ENCODE data around the gene GHR.

GHR gene

GRCh38 chr5:42545038-42545437 is 121.8 kb downstream of the GHR start:
- POLR2A ChIA-PET, result no interaction called here
- CTCF ChIA-PET, result no interaction called here
- TF ChIP-seq FEZF1 (tag by site-specific recombination; IDR thresholded peaks at IDR 0.05), result no peak
- no peak for TF ChIP-seq ZNF302 (tag by site-specific recombination; IDR thresholded peaks at IDR 0.05; ENCODE audit: low read depth)
- no peak for TF ChIP-seq TRIM28 (IDR thresholded peaks at IDR 0.05; ENCODE audit: borderline replicate concordance, low read length)
- TF ChIP-seq ELK4 (IDR thresholded peaks at IDR 0.05; ENCODE audit: borderline replicate concordance, low read depth, low read length), result no peak
- TF ChIP-seq, protein P1, sequence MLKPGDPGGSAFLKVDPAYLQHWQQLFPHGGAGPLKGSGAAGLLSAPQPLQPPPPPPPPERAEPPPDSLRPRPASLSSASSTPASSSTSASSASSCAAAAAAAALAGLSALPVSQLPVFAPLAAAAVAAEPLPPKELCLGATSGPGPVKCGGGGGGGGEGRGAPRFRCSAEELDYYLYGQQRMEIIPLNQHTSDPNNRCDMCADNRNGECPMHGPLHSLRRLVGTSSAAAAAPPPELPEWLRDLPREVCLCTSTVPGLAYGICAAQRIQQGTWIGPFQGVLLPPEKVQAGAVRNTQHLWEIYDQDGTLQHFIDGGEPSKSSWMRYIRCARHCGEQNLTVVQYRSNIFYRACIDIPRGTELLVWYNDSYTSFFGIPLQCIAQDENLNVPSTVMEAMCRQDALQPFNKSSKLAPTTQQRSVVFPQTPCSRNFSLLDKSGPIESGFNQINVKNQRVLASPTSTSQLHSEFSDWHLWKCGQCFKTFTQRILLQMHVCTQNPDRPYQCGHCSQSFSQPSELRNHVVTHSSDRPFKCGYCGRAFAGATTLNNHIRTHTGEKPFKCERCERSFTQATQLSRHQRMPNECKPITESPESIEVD (tag by site-specific recombination; IDR thresholded peaks at IDR 0.05), result no peak
- TF ChIP-seq ZNF621 (tag by site-specific recombination; IDR thresholded peaks at IDR 0.05), result no peak
- TF ChIP-seq ZNF548 (tag by site-specific recombination; IDR thresholded peaks at IDR 0.05), result no peak
- no peak for TF ChIP-seq ZNF341 (tag by site-specific recombination; IDR thresholded peaks at IDR 0.05; ENCODE audit: low read depth)
- no peaks in the 10 kb centered on the region for H3K4me1 ChIP-seq (ENCODE audit: control insufficient read depth, insufficient read depth, low read length)
- no peaks in the 10 kb centered on the region for H3K36me3 ChIP-seq (ENCODE audit: control insufficient read depth in 2 of 2, insufficient read depth in 1 of 2, low read length in 2 of 2)
- no peaks in the 10 kb centered on the region; the same call in 1 of the 2 replicates for H3K9me3 ChIP-seq (ENCODE audit: control insufficient read depth, insufficient read depth, low read depth, low read length)
- no peak overlapping the region for H3K4me3 ChIP-seq (ENCODE audit: low read depth, low read length)
- no peak overlapping the region for H3K27ac ChIP-seq (ENCODE audit: extremely low read depth, low read depth, low read length)

DNA sequence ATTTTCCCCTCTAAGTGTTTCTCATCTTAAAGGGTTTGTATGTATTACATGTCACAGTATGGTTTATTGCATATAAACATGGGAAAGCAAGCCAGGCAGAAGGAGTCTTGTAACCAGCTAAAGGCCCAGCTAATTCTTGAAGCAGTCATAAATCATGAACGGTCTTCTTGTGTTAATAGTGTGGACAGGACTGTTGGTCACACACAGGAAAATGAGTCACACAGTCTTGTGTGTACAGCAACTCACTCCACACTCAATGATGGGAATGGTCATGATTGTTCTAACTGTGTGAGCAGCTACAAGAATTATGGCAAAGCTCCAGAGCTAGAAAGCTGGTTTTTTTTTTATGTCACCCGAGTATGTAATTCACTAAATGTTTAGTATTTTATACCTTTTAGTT is 123.9 kb downstream of the GHR start:
- POLR2A ChIA-PET, result no interaction called here
- TF ChIP-seq GLI2 (tag by site-specific recombination; IDR thresholded peaks at IDR 0.05; ENCODE audit: borderline replicate concordance, low read depth), result no peak
- no peak for TF ChIP-seq ZNF621 (tag by site-specific recombination; IDR thresholded peaks at IDR 0.05)
- TF ChIP-seq, protein P2, sequence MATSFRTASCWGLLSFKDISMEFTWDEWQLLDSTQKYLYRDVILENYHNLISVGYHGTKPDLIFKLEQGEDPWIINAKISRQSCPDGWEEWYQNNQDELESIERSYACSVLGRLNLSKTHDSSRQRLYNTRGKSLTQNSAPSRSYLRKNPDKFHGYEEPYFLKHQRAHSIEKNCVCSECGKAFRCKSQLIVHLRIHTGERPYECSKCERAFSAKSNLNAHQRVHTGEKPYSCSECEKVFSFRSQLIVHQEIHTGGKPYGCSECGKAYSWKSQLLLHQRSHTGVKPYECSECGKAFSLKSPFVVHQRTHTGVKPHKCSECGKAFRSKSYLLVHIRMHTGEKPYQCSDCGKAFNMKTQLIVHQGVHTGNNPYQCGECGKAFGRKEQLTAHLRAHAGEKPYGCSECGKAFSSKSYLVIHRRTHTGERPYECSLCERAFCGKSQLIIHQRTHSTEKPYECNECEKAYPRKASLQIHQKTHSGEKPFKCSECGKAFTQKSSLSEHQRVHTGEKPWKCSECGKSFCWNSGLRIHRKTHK (tag by site-specific recombination; IDR thresholded peaks at IDR 0.05), result no peak
- no peak for TF ChIP-seq ZNF341 (tag by site-specific recombination; IDR thresholded peaks at IDR 0.05; ENCODE audit: low read depth)
- TF ChIP-seq ZNF600 (tag by site-specific recombination; IDR thresholded peaks at IDR 0.05), result no peak
- TF ChIP-seq ZIC2 (tag by site-specific recombination; IDR thresholded peaks at IDR 0.05), result no peak
- no peak for TF ChIP-seq ZNF670 (tag by site-specific recombination; IDR thresholded peaks at IDR 0.05; ENCODE audit: low read depth)
- TF ChIP-seq ZNF248 (tag by site-specific recombination; IDR thresholded peaks at IDR 0.05), result no peak
- no peak for TF ChIP-seq ZNF280C (tag by site-specific recombination; IDR thresholded peaks at IDR 0.05)
- TF ChIP-seq ZNF785 (tag by site-specific recombination; IDR thresholded peaks at IDR 0.05), result no peak
- TF ChIP-seq ZNF645 (tag by site-specific recombination; IDR thresholded peaks at IDR 0.05), result no peak
- TF ChIP-seq ZBTB6 (tag by site-specific recombination; IDR thresholded peaks at IDR 0.05), result no peak
- no peak for TF ChIP-seq INSM2 (tag by site-specific recombination; IDR thresholded peaks at IDR 0.05)
- no peak for TF ChIP-seq ZNF843 (tag by site-specific recombination; IDR thresholded peaks at IDR 0.05)
- no peak for TF ChIP-seq ZNF23 (tag by site-specific recombination; IDR thresholded peaks at IDR 0.05; ENCODE audit: borderline replicate concordance)
- no peak for TF ChIP-seq MYNN (tag by site-specific recombination; IDR thresholded peaks at IDR 0.05; ENCODE audit: borderline replicate concordance)
- TF ChIP-seq ZNF792 (tag by site-specific recombination; IDR thresholded peaks at IDR 0.05), result no peak
- no peak for TF ChIP-seq ZNF133 (tag by site-specific recombination; IDR thresholded peaks at IDR 0.05)
- TF ChIP-seq HOXC10 (CRISPR knock-in tag; IDR thresholded peaks at IDR 0.05), result no peak
- TF ChIP-seq ZNF350 (tag by site-specific recombination; IDR thresholded peaks at IDR 0.05), result no peak
- CTCF ChIA-PET, result no interaction called here
- Histone ChIP-seq H3K9me3 (ENCODE audit: control insufficient read depth, insufficient read depth, low read depth, low read length) (no peaks in the 10 kb centered on the region), H3K4me3 (ENCODE audit: low read depth, low read length) (no peak overlapping the region), H3K36me3 (ENCODE audit: control insufficient read depth in 2 of 2, insufficient read depth in 1 of 2, low read length in 2 of 2) (no peaks in the 10 kb centered on the region), H3K27ac (ENCODE audit: extremely low read depth, low read depth, low read length) (no peak overlapping the region), H3K4me1 (ENCODE audit: control insufficient read depth, insufficient read depth, low read length) (no peaks in the 10 kb centered on the region)
